H1 (cell line): ENCODE data around the gene ITIH4. TPM values are rescaled to one million over a fixed set of nuclear protein-coding genes. Genes with fewer than 3 reads are reported as not detected.

ENCODE experiments used
- HDAC6 ChIP-seq: IDR thresholded peaks from one replicate; pipeline ENCODE4 v1.7.1; 2012; ENCODE audit warnings: low read depth, mild to moderate bottlenecking, inconsistent platforms, low read length, moderate library complexity
- SP4 ChIP-seq: IDR thresholded peaks from 2 replicates; pipeline ENCODE4 v1.6.1; 2012; ENCODE audit warnings: low read length, inconsistent platforms
- polyA plus RNA-seq, 7 experiments: library from polyadenylated mRNA; depleted of rRNA in 3 of 7; stranded (reverse) in 5 of 7; unstranded in 2 of 7; fragments of >200 nt in 5 of 7; fragments of 200-250 nt in 2 of 7; gene quantifications; 1 replicate in 5 of 7; 2 replicates in 1 of 7; 4 replicates in 1 of 7; pipeline versions ENCODE4 v1.2.1 to v1.2.3, GENCODE V29; 2011 to 2013; ENCODE audit warnings: missing spikeins in 2 of 7, mixed read lengths in 2 of 7
- total RNA-seq: library from RNA; stranded (reverse); fragmentation: NEBNext Ultra II Directional; extraction: Animal tissue kit (Norgen Biotek cat#: 25700); gene quantifications from 2 replicates; pipeline ENCODE4 v1.2.1, GENCODE V29; 2021

ITIH4 gene
- total and polyA plus RNA-seq, 2 of the 8 experiments (the other 6 are each of a cell fraction or from before 2014, with no cell fraction given) = 3.4 to 3.7 TPM

DNA sequence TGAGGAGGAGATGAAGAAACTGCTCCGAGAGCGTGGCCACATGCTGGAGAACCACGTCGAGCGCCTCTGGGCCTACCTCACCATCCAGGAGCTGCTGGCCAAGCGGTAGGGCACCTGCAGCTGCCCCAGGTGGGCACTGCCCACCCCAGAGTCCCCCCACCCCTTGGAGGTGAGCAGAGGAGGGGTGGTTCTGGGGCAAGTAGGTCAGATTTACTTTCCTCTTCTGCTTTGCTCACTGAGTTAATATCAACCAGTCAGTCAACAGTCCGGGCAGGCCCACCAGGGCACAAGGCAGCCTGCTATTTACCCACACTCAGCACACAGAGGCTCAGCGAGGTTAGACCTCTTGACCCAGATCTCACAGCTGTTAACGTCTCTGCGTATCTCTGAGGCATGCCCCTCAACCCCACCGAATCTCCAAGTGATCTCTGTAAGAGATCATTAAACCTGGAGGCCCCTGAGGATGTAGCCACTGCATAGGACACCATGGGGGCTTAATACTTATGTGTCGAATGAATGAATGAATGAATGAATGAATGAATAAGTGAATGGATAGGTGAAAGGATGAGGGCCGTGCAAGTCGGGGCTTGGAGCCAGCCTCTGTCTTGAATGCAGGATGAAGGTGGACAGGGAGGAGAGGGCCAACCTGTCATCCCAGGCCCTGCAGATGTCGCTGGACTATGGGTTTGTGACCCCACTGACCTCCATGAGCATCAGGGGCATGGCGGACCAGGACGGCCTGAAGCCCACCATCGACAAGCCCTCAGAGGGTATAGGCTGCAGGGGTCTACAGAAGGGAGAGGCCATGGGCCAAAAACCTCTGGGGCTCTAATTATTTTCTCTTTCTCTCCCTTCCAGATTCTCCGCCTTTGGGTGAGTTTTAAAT lies 43.9 kb downstream of the ITIH4 start (continued):
- TF ChIP-seq HDAC6 = no peak
- TF ChIP-seq SP4 = no peak
- TF ChIP-seq, all 59 proteins: peak for 0
